A673 (cell line): Measurements from ENCODE around the gene RBBP8.

Source experiments
- CTCF ChIP-seq: fragments of 300-800, 200-600 bp; sonication (generic); conservative IDR thresholded peaks from 2 replicates; pipeline ENCODE4 v1.5.1; 2017; ENCODE audit warnings: low read depth, mild to moderate bottlenecking, antibody characterized with exemption, low read length, moderate library complexity, mixed read lengths
- EZH2 ChIP-seq: fragments of 200-600 bp; sonication (generic); IDR thresholded peaks from 2 replicates; pipeline ENCODE4 v1.6.1; 2017; ENCODE audit warnings: borderline replicate concordance, low read depth, mild to moderate bottlenecking, mixed read lengths, antibody characterized with exemption, low read length; ENCODE audit not compliant: poor library complexity, severe bottlenecking

GRCh38 chr18:23073996-23074606 lies 141.0 kb downstream of the RBBP8 start:
- TF ChIP-seq CTCF (no peak), EZH2 (no peak)
